UCSD-AML1 (cell line): ENCODE measurements around the gene DBT.
"Not testable (repeated sequence)": the region's sequence is repeated elsewhere in the genome, so short reads cannot be mapped to it uniquely, and the experiment has no call there.

Source experiments
- DNase-seq: peaks from one replicate; lab custom pipeline; 2025; ENCODE audit not compliant: unreplicated experiment; lab: John Stamatoyannopoulos, UW

The DBT gene

DNA sequence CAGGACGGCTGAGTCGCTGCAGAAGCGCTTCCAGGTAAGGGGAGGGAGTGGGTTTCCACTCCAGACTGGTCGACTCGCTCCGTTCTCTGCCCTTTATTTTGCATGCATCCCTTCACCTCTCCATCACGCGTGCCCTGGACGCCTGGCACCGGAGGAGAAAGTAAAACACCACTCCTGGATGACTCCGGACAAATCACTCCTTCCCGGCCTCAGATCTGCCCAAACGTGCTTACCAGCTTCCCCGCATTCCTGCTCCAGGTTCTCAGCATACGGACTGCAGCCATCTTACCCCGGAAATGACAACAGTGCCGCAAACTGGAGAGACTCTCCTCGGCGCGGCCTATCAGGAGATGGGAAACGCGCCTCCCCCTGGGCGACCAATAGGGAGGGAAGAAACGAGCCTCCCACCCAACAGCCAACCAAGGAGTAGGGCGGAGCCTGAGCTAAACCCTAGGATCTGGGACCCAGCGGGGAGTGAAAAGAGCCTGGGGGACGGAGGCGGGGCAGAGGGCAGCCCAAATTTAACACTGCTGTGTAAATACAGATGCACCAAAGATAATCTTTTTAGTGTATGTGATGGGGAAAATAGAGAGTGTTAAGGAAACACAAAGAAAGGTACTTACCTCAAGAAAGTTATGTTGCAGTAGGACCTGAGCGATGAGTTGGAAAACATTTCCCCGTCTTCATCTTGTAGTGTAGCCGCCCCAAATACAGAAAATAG lies at the start of gene DBT:
TSS of gene DBT (minus strand) at position 298 of the 721 bp plus-strand sequence. CDS start at position 284, 14 bp downstream.
- DNase-seq = peak; percentile 90

DNA sequence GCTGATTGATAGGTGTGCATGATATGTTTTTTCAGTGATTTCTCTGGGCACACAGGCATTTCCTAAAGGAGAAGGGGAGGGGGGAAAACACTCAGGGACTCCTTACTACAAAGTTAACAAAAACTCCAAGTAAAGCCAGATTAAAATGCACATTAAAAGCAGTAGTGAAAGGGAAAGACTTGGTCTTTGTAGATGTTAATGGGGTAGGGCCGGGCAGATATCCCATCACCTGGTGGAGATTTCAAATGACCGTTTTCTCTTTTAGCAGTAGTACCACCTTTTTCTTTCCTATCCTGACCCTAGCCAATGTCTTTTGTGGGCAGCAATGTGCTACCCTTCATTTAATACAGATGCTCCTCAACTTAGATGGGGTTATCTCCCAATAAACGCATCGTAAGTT lies 48.9 kb upstream of the DBT start:
- DNase-seq = no peak

DNA sequence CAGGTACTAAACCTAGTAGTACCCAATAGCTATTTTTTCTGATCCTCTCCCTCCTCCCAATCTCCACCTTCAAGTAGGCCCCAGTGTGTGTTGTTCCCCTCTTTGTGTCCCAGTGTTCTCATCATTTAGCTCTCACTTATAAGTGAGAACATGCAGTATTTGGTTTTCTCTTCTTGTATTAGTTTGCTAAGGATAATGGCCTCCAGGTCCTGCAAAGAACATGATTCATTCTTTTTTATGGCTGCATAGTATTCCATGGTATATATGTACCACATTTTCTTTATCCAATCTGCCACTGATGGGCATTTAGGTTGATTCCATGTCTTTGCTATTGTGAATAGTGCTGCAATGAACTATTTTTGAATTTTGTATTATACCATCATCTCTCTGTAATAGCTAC lies 47.4 kb upstream of the DBT start:
- DNase-seq = not testable (repeated sequence)

DNA sequence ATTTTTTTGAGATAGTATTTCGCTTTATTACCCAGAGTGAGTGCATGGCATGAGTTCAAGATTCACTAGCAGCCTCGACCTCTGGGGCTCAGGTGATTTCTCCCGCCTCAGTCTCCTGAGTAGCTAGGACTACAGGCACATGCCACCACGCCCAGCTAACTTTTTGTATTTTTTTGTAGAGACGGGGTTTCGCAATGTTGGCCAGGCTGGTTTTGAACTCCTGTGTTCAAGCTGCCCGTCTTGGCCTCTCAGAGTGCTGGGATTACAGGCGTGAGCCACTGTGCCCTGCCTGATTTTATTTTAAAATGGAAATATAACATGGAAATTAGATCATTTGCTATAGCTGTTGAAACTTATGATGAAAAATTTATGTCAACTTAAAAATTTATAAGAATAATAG lies 46.5 kb upstream of the DBT start:
- no peak for DNase-seq

DNA sequence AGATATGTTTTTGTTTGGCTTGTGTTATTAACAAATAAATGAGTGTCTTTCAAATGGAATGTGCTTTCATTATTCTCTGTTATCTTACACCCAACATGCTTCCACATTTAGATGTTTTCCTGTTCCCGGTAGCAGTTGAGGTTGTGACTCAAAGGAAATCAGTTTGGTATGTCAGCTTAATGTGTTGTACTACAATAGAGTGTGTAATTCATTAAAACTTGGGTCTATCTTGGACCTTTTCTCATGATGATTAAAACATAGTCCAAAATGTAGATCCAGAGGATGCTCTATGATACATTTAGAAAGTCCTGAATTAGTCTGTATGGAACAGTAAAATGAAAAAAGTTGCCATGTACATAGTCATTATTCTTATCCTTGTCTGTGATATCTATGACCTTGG lies 43.1 kb upstream of the DBT start:
- DNase-seq = no peak

DNA sequence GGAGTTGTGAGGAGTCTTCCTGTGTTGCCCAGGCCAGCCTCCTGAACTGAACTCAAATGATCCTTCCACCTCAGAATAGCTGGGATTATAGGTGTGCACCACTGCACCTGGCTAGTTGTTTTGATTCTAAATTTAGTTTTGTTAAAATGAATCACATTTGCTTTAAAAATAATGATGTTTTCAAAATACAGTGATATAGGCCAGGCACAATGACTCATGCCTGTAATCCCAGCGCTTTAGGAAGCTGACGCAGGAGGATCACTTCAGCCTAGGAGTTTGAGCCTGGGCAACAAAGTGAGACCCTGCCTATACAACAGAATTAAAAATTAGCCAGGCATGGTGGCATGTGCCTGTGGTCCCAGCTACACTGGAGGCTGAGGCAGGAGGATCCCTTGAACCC lies 40.7 kb upstream of the DBT start:
- no peak for DNase-seq

DNA sequence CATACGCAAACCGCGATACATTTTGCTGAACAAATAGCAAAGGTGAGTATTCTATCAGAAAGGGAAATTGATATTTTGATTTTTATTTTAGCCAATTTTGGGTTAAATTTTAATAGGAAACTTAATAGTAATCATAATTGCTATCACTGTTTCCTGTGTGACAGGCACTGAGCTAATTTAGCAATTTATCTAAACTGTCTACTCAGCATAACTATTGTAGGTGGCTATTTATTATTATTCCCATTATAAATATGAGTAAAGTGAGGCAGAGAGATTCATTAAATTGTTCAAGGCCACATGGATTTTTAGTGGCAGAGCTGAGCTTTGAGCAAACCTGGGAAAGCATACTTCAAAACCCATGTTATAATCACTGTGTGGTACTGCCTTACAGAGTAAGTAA lies 37.5 kb upstream of the DBT start:
- DNase-seq = no peak

DNA sequence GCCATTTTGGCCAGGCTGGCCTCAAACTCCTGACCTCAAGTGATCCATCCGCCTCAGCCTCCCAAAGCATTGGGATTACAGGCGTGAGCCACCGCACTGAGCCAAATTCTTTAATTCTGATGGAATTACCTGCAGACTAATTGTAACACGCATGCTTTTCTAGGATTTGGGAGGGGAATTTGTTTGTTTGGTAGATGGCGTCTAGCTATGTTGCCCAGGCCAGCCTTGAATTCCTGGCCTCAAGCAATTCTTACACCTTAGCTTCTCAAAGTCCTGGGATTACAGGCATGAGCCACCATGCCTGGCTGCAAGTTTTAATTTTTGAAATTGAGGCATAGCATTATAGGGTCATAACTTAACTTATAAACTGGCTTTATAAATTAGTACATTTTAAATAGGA lies 35.0 kb upstream of the DBT start:
- no peak for DNase-seq

DNA sequence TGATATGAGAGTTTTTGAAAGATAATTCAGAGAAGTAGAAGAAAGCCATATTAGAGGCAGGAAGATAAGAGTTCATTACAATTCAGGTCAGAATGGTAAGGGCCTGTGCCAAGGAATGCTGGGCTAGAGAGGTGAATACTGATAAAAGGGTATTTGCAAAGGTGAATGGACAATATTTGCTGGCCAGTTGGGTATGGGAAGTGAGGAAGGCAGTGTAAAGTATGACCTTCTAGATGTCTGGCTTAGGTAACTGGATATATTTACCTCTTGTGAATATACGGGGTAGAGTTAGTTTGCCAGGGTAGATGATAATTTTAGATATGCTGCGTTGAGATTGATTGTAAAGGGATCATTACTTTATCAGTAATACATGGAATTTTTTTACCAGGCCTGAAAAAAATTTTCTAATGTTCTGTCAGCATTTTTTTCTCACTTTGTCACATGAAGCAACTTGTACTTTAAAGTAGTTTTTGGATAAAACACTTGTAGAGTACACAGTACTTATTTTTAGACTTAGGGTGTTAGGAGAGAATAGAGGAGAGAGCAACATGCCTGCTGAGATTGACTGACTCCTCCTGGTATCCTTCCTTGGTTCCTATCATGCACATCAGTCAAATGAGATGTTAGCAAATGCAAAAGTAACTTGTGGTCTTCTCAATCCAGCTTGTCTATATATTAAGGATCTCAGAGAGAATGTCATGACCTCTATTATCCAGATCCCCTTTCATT lies 30.5 kb upstream of the DBT start:
- DNase-seq = no peak

DNA sequence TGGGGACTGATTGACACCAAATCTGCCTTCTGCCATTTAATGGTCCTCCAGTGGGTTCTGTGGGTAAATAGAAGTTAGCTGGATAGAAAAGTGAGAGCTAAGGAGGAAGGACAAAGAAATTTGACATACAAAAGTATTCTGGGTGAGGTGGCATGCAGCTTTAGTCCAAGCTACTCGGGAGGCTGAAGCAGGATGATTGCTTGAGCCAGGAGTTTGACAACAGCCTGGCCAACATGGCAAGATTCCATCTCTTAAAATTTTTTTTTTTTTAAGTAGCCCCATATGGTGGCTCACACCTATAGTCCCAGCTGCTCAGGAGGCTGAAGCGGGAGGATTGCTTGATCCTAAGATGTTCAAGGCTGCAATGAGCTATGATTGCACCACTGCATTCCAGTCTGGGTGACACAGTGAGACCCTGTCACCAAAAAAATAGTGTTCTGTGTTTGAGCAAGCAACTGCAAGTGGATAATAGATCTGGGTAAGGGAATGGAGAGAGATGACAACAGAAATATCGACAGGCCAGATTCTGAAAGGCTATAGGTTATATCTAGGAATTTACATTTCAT lies 29.8 kb upstream of the DBT start:
- DNase-seq = no peak

DNA sequence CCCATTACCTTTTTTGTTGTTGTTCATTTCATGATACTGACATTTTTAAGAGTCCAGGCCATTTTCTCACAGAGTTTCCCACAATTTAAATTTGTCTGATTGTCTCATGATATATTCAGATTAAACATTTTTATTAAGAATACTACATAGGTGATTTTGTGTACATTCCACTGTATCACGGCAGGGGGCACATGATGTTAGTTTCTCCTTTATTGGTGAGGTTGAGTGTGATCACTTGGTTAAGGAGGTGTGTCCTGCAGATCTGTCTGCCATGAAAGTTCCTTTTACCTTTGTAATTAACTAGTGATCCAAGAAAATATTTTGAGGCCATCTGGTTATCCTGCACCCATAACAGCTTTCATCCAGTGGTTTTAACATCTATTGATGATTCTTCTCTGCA lies 28.2 kb upstream of the DBT start:
- no peak for DNase-seq

DNA sequence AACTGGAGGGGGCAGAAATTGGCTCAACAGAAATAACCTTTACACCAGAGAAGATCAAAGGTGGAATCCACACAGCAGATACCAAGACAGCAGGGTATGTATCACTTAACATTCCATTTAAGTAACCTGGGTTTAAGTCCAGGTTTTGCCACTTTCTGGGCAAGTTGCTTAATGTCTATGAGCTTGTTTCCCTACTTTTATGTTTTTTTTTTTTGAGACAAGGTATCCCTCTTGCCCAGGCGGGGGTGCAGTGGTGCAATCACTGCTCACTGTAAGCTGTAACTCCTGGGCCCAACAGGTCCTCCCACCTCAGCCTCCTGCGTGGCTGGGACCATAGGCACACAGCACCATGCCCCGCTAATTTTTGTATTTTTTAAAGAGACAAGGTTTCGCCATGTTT lies 18.6 kb upstream of the DBT start:
- DNase-seq = no peak

DNA sequence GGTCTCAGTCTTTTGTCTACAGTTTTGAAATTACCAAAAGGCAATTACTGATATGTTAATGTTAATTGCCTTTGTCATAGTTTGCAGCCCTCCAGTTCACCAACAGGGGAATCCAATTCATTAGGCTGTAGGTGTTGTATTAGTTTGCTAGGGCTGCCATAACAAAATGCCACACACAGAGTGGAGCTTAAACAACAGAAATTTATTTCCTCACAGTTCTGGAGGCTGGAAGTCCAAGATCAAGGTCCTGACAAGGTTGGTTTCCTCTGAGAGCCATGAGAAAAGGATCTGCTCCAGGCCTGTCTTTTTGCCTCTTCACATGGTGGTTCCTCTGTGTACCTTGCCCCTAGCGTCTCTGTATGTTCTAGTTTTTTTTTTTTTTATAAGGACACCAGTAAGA lies 17.6 kb upstream of the DBT start:
- DNase-seq = no peak

DNA sequence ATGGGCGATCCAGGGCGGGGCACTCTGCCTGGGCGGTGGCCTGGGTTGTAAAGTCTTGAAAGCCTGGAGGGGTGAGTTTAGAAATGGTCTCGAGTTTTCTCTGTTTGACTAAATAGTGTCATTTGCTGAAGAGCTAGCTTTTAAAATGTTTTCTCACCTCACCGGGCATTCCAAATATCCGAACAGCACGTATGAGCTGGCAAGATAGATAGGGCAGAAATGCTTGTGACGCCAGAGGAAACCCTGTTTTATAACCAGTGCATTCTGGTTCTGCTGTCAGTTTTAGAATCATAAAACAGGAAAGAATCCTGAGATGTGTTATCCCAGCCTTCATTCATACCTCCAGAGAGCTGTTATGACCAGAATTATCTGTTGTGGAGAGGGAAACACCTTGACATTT lies 17.1 kb upstream of the DBT start:
- no peak for DNase-seq

DNA sequence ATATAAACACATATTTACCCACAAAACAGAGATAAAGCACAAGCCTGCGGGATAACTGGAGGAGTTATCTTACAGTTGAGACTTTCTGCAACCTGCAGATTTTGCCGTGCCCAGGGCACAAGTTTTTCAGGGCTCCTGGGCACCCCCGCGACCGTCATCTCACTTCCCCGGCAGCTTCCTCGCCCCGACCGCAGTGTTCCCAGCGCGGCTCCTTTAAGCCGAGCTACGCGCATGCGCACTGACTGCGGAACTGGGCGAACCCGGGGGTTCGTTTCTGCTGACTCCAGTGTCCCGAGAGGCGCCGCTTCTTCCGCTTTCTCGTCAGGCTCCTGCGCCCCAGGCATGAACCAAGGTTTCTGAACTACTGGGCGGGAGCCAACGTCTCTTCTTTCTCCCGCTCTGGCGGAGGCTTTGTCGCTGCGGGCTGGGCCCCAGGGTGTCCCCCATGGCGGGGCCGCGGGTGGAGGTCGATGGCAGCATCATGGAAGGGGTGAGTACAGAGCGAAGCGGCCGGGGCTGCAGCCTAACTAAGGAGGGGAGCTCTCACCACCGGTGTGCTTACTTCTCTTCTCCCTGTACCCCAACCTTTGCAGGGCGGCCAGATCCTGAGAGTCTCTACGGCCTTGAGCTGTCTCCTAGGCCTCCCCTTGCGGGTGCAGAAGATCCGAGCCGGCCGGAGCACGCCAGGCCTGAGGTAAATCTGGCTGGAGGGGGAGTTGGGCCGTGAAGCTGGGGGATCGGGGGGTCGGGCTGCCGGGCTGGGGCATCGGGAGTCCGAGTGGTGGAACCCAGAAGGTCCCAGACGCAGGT lies 16.5 kb upstream of the DBT start, which contains the start of gene RTCA:
TSS of gene RTCA (plus strand) at position 286 of the 810 bp plus-strand sequence. CDS start at position 446, 160 bp downstream.
- peak; percentile 96 for DNase-seq

DNA sequence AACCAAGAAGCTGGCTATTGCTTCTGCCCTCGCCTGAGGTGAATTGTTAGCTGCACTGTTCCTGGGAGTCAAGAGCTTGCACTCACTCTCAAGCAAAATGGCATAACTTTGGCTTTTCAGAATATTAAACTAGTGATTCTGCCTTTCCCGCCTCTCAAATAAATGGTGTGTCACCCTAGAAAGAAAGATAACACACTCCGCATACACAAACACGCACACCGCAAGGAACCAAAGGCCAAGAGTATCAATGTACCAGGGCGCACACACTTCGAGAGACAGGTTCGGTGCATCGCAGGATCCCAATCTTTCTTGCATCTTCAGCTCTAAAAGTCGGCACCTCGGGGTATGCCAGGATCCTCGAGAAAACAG lies 15.9 kb upstream of the DBT start:
- no peak for DNase-seq

DNA sequence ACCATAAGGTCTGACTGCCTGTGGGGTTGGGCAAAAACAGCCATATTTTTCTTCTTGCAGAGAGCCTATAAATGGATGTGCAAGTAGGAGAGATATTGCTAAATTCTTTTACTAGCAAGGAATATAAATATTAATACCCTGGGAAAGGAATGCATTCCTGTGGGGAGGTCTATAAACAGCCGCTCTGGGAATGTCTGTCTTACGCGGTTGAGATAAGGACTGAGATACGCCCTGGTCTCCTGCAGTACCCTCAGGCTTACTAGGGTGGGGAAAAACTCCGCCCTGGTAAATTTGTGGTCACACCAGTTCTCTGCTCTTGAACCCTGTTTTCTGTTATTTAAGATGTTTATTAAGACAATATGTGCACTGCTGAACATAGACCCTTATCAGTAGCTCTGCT lies 14.4 kb upstream of the DBT start:
- DNase-seq = not testable (repeated sequence)

DNA sequence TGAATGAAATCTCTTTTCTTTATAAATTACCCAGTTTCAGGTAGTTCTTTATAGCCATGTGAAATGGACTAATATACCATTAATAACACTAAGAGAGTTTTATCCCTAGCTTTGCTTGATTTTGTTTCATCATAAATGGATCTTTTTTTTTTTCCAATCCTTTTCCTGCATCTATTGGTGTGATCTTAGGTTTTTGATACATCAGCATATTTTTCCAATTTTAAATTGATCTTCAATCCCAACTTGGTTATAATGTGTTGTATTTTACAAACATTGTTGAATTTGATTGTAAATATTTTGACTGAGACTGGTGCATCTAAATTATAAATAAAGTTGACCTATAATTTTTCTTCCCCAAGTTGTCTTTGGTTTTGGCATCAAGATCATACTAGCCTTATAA lies 12.1 kb upstream of the DBT start:
- DNase-seq = no peak

DNA sequence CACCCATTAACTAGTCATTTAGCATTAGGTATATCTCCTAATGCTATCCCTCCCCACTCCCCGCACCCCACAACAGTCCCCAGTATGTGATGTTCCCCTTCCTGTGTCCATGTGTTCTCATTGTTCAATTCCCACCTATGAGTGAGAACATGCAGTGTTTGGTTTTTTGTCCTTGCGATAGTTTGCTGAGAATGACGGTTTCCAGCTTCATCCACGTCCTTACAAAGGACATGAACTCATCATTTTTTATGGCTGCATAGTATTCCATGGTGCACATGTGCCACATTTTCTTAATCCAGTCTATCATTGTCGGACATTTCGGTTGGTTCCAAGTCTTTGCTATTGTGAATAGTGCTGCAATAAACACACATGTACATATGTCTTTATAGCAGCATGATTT lies 8.8 kb upstream of the DBT start:
- not testable (repeated sequence) for DNase-seq

DNA sequence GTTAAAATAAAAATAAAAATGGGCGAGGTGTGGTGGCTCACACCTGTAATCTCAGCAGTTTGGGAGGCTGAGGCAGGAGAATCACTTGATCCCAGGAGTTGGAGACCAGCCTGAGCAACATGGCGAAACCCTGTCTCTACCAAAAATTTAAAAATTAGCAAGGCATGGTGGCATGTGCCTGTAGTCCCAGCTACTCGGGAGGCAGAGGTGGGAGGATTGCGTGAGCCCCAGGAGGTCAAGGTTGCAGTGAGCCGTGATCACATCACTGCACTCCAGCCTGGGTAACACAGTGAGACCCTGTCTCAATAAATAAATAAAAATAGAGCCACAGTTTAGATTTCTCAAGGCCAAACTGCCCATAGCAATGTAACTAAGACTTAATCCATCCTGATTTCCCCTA lies 6.6 kb upstream of the DBT start:
- not testable (repeated sequence) for DNase-seq

DNA sequence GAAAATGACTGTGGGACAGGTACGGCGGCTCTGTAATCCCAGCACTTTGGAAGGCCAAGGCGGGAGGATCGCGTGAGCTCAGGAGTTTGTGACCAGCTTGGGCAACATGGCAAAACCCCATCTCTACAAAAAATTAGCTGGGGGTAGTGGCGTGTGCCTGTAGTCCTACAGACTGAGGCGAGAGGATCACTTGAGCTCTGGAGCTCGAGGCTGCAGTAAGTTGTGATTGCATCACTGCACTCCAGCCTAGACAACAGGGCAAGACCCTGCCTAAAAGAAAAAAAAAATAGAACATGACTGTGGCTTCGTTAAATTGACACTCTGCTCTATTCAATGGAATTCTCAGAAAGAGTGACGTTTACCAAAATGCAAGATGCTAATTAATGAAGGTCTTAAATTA lies 3.9 kb upstream of the DBT start:
- no peak for DNase-seq

DNA sequence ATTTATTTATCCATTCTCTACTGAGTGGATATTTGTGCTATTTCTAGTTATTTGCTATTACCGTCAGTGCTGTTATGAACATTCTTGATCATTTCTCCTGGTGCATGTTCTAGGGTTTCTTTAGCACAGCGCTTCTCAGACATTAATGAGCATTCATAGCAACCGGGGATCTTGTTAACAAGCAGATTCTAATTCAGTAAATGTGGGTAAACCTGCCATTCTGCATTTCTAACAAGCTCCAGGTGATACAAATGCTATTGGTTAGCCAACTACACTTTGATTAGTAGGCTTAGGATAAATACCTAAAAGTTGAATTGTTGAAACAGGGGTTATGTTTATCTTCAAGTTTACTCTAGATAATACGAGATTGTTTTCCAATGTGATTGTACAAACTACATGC lies 3.3 kb upstream of the DBT start:
- no peak for DNase-seq
